NCI-H82 treated with DMSO at 0.1 percent for 48 hours (cell line): Measurements from ENCODE around the gene HIGD1A.

Source experiments
- DNase-seq: peaks from one replicate; lab custom pipeline; 2025; ENCODE audit not compliant: unreplicated experiment; lab: John Stamatoyannopoulos, UW

The HIGD1A gene

DNA sequence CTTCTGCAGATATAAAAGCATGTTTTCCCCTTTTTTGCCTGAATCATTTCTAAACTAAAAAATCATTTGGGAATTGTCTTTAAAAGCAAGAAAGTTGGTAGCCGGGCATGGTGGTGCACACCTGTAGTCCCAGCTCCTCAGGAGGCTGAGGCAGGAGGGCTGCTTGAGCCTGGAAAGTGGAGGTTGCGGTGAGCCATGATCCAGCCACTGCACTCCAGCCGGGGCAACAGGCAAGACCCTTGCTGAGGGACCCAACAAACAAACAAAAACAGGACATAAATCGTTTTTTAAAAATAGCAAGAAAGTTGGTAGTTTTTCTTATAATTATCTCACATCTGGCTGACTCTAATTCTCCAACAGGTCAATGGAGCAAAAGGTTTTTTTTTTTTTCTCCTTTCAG is 2.5 kb downstream of the HIGD1A start:
- no peak for DNase-seq

DNA sequence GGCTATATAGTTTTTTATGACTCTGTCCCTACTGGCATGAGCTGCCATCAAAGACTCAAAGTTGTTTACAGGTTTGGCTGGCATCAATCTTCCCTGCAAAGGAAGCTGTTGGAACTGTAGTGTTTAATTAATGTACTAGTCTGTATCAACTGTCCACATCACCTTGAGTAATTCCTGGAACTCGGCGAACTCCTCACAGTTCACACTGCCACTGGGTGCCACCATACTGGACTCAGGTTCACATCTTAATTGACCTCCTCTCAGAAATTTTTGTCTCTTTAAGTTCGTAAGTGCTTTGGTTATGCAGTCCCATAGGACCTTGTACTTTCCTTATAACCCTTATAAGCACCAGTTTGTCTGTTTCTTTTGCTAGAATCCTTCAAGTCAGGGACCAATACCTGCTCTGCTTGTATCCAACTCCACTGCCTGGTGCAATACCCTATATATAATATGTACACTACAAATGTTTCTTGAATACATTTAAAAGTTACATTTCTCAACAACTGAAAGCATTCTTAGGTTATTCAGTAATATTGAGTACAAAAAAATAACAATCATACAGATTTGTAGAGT is 3.2 kb downstream of the HIGD1A start:
- DNase-seq, result no peak

DNA sequence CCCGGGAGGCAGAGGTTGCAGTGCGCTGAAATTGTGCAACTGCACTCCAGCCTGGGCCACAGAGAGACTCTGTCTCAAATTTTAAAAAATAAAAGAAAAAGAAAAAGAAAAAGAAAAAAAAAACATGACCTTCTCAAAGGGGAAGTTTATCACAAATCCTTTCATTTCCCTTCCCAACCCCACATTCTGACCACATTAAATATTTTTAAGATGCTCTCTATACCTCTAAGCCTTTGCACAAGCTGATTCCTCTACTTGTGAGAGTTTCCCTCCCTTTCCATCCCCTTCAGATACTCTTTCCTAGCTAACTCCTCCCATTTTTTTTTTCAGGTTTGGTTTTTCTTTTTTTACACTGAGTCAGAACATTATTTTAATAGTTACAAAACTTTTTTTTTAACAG is 4.0 kb downstream of the HIGD1A start:
- DNase-seq, result no peak

DNA sequence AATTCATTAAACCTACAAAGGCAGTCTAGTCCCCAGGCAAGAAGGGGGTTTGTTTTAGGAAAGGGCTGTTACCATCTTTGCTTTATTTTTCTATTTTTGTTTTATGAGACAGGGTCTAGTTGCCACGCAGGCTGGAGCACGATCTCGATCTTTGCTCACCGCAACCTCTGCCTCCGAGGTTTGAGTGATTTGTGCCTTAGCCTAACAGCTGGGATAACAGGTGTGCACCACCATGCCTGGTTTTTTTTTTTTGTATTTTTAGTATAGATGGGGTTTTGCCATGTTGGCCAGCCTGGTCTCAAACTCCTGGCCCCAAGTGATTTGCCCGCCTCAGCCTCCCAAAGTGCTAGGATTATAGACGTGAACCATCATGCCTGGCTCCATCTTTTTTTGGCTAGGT is 4.9 kb downstream of the HIGD1A start:
- DNase-seq, result no peak

DNA sequence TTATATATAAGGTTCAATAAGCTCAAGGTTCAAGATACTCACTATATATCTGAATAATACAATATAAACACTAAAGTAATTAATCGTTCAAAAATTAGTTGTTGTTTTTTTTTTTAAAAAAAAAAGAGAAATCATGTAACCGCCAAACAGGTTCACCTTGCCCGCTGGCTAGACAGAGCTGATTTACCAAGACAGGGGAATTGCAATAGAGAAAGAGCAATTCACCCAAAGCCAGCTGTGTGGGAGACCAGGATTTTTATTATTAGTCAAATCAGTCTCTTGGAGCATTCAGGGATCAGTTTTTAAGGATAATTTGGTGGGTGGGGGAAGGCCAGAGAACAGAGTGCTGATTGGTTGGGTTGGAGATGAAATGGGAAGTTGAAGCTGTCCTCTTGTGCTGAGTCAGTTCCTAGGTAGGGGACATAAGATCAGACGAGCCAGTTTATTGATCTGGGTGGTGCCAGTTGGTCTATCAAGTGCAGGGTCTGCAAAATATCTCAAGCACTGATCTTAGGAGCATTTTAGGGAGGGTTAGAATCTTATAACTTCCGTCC is 7.9 kb downstream of the HIGD1A start:
- no peak for DNase-seq

DNA sequence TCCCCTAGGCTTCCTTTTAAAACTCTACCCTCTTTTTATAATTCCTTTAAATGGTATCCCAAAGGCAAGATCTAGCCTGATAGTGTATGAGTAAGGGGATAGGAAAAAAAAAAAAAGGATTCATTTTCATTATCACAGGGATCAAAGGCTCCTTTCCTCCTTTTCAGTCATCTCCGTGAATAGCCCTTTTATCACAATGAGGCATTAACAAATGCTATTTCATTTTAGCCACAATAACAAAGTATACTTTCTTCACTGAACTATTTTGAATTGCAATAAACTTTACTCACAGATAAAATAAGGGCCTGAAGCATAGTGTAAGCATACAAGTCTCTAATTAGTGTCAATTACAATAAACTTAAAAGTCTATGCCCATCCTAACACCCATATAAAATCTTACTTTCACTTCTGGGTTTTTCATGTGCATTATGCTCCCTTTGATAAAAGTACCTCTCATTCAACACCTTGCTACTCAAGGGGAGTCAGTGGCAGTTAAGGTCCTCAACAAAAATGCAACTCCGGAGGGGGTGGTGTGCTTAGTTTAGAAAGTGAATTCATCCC is 8.6 kb downstream of the HIGD1A start:
- no peak for DNase-seq

DNA sequence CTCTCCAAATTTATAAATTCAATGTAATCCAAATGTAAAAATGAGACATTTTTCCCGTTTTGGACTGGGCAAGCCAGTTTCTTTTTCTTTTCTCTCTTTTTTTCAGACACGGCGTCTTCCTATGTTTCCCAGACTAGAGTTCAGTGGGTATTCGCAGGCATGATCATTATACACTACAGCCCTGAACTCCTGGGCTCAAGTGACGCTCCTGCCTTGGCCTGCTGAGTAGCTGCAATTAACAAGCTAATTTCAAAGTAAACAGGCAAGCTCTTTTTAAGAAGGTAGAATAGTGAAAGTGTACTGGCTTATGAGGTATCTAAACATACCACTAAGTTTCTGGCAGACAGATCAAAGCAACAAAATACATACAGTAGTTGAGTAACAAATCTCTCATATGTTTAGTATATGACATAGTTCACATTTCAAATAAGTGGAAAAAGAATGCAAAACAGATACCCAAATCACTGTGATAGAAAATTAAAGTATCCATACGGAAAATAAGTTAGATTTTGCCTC is 13.5 kb downstream of the HIGD1A start:
- no peak for DNase-seq

DNA sequence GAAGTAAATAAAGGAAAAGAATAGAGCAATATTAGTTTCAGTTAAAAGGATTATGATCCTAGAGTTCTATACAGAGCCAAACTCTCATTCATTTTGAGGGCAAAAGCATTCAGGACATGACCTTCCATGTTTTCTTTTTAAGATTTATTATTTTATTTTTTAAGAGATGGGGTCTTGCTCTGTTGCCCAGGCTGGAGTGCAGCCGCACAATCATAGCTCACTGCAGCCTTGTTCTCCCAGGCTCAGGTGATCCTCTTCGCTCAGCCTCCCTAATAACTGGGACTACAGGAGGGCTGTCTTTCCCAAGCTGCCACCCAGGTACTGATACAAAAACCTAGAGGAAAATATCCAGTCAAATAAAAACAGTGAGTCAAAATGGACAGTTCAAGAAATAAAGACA is 17.7 kb downstream of the HIGD1A start:
- DNase-seq, result no peak

DNA sequence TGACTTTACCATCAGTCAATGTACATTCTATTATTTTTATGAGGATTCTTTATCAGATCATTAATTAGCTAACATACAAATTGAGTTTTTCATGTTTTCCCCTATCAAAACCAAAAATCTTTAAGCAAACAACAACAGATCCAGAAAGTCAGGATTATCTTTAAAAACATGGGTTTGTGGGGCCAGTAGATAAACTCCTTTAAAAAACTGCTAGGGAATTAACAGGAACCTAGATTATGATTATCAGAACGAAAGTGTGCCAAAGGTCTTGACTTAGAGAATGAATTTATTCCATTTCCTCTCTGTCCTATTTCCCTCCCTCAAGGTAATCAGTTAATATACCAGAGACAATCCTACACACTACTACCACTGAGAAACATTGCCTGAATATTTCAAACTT is 18.1 kb downstream of the HIGD1A start:
- no peak for DNase-seq

DNA sequence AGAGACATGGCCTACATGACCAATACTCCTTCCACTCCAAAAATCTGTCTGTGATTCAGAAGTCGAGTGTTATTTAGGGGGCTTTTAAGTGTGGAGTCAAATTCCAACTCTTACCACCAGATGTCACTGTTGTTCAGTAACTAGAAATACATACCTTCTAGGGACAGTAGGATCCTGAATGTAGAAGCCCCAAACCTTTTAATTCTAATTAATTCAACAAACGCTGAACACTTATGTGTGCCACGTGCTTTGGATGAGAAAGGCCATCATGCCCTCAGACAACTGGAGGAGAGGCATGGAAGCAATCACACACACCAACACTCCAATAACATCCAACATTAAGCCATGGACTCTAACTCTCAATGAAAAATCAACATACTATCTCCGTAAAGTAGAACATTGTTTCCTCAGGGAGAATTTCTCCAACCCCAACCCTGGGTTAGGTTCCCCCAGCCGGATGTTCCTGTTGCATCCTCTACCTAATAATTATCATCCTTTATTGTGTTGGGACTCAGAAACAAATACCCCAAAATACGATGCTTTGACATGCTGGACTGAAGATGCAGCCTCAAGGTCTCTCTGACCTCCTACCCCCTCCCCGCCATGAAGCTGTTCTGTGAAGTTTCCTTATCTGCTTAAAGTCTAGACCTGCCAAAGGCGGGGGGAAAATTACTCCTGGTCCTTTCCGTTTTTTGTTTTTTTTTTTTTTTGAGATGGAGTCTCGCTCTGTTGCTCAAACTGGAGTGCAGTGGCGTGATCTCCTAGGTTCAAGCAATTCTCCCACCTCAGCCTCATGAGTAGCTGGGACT is 23.2 kb downstream of the HIGD1A start:
- DNase-seq, result peak; percentile 31

DNA sequence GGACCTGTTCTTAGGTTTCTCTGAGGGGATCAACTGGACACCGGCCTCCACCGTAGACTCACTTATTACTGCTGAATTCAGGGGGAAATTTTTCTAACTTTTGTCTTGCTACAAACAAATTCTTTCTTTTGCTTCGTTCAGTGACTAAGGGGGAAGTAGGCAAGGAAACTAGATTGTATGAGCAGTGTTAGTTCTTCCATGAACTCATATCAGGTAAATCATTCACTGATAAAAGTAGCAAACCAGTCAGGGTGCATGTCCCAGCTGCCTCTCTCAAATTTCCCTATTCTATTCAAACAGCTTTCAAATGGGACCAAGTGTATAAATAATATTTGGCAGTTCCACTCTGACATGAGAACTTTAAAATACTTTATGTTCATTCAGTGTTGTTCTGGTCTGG is 23.9 kb downstream of the HIGD1A start:
- DNase-seq, result no peak

DNA sequence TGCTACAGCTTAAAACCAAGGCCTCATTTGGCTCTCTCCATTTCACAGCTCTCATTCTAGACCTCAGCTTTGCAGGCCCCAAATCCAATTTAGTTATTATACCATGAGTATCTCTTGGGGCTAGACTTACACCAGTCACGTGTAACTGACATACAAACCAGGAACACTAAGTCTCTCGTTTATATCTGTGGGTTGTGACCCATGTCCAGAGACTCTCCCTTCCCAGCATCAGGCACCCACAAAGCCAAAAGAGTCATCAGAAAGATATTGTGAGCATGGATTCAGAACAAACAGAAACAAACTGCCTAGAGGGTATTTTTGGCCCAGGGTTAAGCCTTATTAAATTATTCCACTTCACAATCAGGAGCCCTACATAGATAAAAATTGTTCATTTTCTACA is 25.6 kb downstream of the HIGD1A start:
- peak; percentile 74 for DNase-seq

DNA sequence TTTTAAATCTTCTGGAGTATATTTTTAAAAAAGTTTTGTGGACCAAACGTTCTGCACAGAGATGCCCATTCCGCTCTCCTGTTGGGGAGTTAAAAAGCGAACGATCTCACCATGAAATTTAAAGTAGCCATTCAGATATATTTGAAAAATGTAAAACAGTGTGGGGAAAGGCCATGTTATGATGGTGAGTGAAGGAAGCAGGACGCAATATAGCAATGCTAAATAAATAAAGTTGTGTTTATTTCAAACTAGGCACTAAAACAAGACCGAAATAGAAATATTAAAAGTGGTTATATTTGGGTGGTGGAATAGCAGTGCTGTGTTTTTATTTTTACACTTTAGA is 30.9 kb downstream of the HIGD1A start:
- no peak for DNase-seq

DNA sequence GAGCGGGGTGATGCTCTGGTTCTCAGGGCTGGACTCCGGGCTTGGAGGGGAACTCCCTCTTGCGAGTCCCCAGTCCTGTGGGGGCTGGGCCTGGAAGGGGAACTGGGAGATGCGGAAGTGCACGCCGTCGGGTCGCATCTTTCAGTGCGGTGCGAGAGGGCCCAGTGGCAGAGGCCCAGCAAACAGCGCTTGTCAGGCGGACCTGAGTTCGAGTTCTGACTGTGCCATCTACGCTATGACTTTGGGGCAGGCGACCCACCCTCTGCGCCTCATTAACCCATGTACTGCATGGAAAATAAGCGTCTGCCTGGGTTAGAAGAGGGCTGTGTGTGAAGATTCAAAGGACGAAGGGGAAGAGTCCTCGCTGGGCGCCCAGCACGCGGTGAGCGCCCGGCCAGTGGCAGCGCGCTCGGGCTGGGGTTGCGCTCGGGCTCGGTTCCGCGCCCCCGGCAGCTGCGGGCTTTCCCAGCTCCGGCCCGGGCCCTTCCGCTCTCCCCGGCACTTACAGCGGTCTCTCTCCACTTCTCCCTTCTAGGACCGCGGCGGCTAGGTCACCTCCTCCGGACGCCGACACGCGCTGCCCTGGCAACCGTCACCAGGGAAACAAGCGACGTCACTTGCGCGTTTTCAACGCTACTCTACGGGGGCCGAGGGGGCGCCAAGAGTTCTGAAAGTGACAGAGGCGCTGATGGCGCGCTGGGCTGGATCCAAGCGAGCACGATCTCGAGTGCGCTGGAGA is 31.5 kb downstream of the HIGD1A start, which contains the start of gene CCDC13:
Gene CCDC13, minus strand, starts transcription at position 584 of the 739 bp plus-strand sequence. CDS start 14,908 bp downstream, outside the sequence.
- peak; percentile 49 for DNase-seq

DNA sequence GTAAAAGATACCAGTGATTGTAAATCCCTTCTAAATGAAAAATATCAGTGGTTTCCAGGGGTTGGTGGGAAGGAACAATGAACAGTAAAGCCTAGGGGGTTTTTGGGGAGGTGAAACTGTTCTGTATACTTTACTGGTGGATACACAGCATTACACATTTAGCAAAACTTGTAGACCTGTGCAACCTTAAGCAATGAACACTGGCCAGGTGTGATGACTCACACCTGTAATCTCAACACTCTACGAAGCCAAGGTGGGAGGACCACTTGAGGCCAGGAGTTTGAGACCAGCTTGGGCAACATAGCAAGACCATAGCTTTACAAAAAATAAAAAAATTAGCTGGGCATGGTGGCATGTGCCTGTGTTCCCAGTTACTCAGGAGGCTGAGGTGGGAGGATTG is 33.0 kb downstream of the HIGD1A start:
- no peak for DNase-seq

DNA sequence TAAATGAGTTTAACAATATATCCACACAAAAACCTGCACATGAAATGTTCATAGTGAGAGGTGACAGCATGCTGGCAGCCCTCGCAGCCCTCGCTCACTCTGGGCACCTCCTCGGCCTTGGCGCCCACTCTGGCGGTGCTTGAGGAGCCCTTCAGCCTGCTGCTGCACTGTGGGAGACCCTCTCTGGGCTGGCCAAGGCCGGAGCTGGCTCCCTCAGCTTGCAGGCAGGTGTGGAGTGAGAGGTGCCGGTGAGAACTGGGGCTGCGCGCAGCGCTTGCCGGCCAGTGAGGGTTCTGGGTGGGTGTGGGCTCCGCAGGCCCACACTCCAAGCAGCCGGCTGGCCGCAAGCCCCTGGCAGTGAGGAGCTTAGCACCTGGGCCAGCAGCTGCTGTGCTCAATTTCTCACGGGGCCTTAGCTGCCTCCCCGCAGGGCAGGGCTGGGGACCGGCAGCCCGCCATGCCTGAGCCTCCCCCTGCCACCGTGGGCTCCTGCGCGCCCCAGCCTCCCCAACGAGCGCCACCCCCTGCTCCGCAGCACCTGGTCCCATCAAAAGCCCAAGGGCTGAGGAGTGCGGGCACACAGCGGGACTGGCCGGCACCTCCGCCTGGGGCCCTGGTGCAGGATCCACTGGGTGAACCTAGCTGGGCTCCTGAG is 34.7 kb downstream of the HIGD1A start:
- no peak for DNase-seq

DNA sequence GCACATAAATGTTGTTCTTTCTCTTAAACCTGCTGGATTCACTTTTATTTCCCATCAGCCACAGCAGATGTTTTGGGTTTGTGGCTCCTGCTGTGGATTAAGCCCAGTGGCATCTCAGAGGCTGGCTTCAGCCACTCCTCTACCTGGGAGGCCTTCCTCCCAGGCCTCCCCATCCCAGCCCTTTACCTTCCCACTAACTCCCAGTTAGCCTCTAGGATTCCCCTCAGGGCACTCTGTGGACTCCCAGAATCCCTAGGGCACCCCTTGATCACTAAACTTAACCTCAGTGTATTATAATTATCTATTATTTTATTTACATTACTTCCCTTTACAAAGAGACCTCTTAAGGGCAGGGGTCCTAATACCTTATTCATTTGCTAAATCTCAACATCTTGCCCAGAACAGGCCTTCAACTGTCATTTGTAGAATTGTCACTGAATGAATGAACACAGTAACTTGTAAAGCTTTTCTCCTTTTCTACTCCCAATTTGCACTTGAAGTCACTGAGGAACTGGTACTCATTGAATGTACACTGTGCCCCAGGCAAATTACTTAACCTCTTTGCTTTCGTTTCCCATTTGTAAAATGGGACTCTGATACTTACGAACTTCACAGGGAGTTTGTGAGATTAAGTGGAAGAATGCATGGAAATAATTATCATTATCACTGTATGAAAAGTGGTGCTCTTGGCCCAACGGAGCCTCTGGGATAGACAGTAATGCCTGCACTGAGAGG is 39.6 kb downstream of the HIGD1A start:
- no peak for DNase-seq

DNA sequence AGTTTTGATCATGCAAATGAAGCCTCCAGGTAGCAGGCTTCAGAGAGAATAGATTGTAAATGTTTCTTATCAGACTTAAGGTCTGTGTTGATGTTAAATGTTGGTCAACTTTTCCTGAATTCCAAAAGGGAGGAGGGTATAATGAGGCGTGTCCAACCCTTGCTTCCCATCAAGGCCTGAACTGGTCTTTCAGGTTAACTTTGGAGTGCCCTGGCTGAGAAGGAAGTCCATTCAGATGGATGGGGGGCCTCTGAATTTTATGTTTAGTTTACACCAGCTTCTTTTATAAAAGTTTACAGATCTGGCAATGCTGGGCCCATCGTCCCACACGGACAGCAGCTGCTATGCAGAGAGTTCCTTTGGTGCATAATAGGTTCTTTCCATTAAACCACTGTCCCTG is 40.2 kb downstream of the HIGD1A start:
- DNase-seq, result no peak

DNA sequence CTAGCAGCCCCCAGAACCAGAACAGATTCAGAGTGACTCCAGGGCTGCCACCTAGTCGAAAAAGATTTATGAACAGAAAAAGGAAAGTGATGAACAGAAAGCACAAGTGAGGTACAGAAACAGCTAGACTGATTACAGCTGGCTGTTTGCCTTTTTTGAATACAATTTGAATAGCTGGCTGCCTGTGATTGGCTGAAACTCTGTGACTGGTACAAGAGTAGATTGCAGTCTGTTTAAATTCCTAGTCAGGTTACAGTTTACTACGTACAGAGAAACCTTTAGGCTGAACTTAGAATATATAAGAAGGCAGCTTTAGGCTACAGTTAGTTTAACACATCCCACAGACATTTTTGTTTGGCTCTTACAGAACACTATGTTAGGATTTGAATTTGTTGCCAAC is 41.3 kb downstream of the HIGD1A start:
- no peak for DNase-seq

DNA sequence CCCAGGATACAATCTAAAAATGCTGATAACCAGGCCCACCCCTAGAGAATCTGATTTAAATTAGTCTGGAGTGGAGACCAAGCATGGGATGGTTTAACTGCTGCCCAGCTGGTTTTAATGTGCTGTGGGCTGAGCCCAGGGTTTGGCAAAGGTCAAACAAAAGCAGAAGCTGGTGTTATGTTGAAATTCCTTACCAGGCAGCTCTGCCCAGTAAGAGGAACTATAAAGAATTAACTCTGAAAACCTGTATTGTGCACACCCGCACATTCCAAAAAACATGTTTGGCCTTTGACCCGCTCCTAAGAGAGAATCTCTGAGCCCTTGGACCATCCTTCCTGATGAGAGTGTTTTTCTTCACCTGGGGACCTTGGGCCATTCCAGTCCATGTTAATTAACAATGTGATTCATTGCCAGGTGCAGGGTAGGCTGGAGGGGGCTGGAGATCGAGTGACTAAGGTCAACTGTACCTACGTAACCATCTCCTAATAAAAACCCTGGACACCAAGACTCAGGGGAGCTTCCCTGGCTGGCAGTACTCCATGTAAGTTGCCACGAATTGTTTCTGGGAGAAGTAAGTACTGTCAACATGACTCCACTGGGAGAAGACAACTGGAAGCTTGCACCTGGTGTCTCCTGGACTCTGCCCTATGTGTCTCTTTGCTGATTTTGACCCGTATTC is 42.1 kb downstream of the HIGD1A start:
- DNase-seq, result no peak
